Activated T-cell treated with anti-CD3 and anti-CD28 coated beads, Interleukin-2, amount 50 U/mL, for 48 hours (primary cell): Measurements from ENCODE around the gene PFDN6.
A peak's percentile ranks its signal among the peaks of the same experiment; 100 is the strongest.
"Not testable (repeated sequence)": the region's sequence is repeated elsewhere in the genome, so short reads cannot be mapped to it uniquely, and the experiment has no call there.

Experiments
- DNase-seq, 2 experiments: peaks; one replicate each; pipeline ENCODE4 v3.0.0-alpha.2; 2020

PFDN6 gene

GRCh38 chr6:33273924-33274902 lies 15.2 kb upstream of the PFDN6 start:
- peak in 1 of 2 experiments; percentile 41 for DNase-seq

- DNase-seq = peak in 1 of 2 experiments; percentile 50
Observed at GRCh38 chr6:33275795-33276580, 13.4 kb upstream of the PFDN6 start.

- no peak for DNase-seq
Observed at GRCh38 chr6:33276581-33276863, 12.9 kb upstream of the PFDN6 start.

- DNase-seq = peak; percentile 85 to 92
Observed at GRCh38 chr6:33276864-33277662, 12.3 kb upstream of the PFDN6 start, which contains the start of gene B3GALT4. B3GALT4 (plus strand) TSS chr6:33277123; CDS start chr6:33277420, 297 bp downstream.

GRCh38 chr6:33277663-33278391 lies 11.6 kb upstream of the PFDN6 start:
- DNase-seq = peak; percentile 60

- DNase-seq = no peak
Observed at GRCh38 chr6:33278392-33278741, 11.0 kb upstream of the PFDN6 start.

GRCh38 chr6:33278810-33279209 lies 10.6 kb upstream of the PFDN6 start:
- no peak for DNase-seq

- DNase-seq = no peak
Observed at GRCh38 chr6:33279257-33279695, 10.1 kb upstream of the PFDN6 start.

GRCh38 chr6:33279971-33280511 lies 9.4 kb upstream of the PFDN6 start:
- no peak for DNase-seq

- DNase-seq = no peak
Observed at GRCh38 chr6:33280539-33280938, 8.9 kb upstream of the PFDN6 start.

GRCh38 chr6:33285214-33285613 lies 4.2 kb upstream of the PFDN6 start:
- not testable (repeated sequence) for DNase-seq

GRCh38 chr6:33286946-33287914 lies 2.2 kb upstream of the PFDN6 start:
- DNase-seq = no peak

- no peak for DNase-seq
Observed at GRCh38 chr6:33288141-33288920, 1.1 kb upstream of the PFDN6 start.

GRCh38 chr6:33289784-33290315 lies 449 bp downstream of the PFDN6 start:
- DNase-seq = no peak

GRCh38 chr6:33290459-33290858 lies 1.1 kb downstream of the PFDN6 start:
- DNase-seq = no peak

- no peak for DNase-seq
Observed at GRCh38 chr6:33292996-33293682, 3.7 kb downstream of the PFDN6 start.

- no peak for DNase-seq
Observed at GRCh38 chr6:33294086-33294823, 4.9 kb downstream of the PFDN6 start.
